H1 (cell line): ENCODE measurements around the gene GUCY1A1.

Experiments
- CBX8 ChIP-seq: fragments of 300-800, 300-1000 bp; sonication (generic); IDR thresholded peaks from 2 replicates; pipeline ENCODE4 v1.7.1; 2016; ENCODE audit warnings: low read depth, low read length, borderline replicate concordance
- CEBPB ChIP-seq: IDR thresholded peaks from 2 replicates; pipeline ENCODE4 v1.6.1; 2012; ENCODE audit warnings: low read depth, low read length
- CHD2 ChIP-seq: IDR thresholded peaks from 2 replicates; pipeline ENCODE4 v1.6.1; 2012; ENCODE audit warnings: low read length, improper control_type of control experiment
- EGR1 ChIP-seq: IDR thresholded peaks from 2 replicates; pipeline ENCODE4 v1.6.1; 2011; ENCODE audit warnings: low read depth, low read length, borderline replicate concordance
- SIN3A ChIP-seq, 2 experiments: IDR thresholded peaks in 1 of 2; conservative IDR thresholded peaks in 1 of 2; 2 replicates each; pipeline ENCODE4 v1.6.1; 2011 to 2012; ENCODE audit warnings: low read length in 2 of 2, improper control_type of control experiment in 1 of 2, low read depth in 1 of 2, mild to moderate bottlenecking in 1 of 2
- SUZ12 ChIP-seq: fragments of 200-600 bp; sonication (generic); IDR thresholded peaks from 2 replicates; pipeline ENCODE4 v1.6.1; 2012; ENCODE audit warnings: mild to moderate bottlenecking, inconsistent platforms, low read length, moderate library complexity, mixed read lengths
- TF ChIP-seq, protein P1 (sequence below), 3 experiments: IDR thresholded peaks; 1 replicate in 2 of 3; 2 replicates in 1 of 3; pipeline versions ENCODE4 v1.5.1 to v1.6.1; 2011; ENCODE audit warnings: low read length in 3 of 3, mild to moderate bottlenecking in 3 of 3, inconsistent platforms in 2 of 3, low read depth in 1 of 3, moderate library complexity in 1 of 3; ENCODE audit not compliant: insufficient read depth in 1 of 3; ENCODE audit errors: control extremely low read depth in 1 of 3
- TF ChIP-seq, protein P2 (sequence below): fragments of 300-600 bp; sonication (generic); IDR thresholded peaks from 2 replicates; pipeline ENCODE4 v1.7.1; 2012; ENCODE audit warnings: low read length, moderate library complexity, mild to moderate bottlenecking, inconsistent platforms; ENCODE audit not compliant: insufficient replicate concordance

DNA sequence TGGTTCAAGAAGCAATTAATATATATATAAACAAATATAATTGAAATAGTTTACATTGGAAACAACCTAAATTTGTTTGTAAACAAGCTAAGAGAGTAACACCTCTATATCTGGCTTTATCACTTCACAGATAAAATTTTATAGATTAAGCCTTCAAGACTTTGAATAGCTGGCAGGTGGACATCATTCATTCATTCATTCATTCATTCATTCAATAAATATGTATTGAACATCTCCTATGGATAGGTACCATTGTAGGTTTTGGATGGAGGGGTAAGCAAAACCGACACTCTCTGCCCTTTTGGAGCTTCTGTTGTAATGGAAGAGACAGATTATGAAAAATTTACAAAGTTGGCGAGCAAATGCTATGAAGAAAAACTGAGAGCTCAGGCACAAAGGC is 35.2 kb downstream of the GUCY1A1 start:
- TF ChIP-seq, protein P1, sequence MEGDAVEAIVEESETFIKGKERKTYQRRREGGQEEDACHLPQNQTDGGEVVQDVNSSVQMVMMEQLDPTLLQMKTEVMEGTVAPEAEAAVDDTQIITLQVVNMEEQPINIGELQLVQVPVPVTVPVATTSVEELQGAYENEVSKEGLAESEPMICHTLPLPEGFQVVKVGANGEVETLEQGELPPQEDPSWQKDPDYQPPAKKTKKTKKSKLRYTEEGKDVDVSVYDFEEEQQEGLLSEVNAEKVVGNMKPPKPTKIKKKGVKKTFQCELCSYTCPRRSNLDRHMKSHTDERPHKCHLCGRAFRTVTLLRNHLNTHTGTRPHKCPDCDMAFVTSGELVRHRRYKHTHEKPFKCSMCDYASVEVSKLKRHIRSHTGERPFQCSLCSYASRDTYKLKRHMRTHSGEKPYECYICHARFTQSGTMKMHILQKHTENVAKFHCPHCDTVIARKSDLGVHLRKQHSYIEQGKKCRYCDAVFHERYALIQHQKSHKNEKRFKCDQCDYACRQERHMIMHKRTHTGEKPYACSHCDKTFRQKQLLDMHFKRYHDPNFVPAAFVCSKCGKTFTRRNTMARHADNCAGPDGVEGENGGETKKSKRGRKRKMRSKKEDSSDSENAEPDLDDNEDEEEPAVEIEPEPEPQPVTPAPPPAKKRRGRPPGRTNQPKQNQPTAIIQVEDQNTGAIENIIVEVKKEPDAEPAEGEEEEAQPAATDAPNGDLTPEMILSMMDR (IDR thresholded peaks at IDR 0.05; ENCODE audit: control extremely low read depth in 1 of 3, insufficient read depth in 1 of 3, low read depth in 1 of 3, low read length in 3 of 3): no peak
- no peak for TF ChIP-seq CEBPB
- no peak for TF ChIP-seq SUZ12
- no peak for TF ChIP-seq EGR1
- no peak for TF ChIP-seq SIN3A (conservative IDR thresholded peaks at IDR 0.05 in 1 of 2, IDR thresholded peaks at IDR 0.05 in 1 of 2; ENCODE audit: low read depth in 1 of 2, low read length in 2 of 2)
- TF ChIP-seq, protein P2, sequence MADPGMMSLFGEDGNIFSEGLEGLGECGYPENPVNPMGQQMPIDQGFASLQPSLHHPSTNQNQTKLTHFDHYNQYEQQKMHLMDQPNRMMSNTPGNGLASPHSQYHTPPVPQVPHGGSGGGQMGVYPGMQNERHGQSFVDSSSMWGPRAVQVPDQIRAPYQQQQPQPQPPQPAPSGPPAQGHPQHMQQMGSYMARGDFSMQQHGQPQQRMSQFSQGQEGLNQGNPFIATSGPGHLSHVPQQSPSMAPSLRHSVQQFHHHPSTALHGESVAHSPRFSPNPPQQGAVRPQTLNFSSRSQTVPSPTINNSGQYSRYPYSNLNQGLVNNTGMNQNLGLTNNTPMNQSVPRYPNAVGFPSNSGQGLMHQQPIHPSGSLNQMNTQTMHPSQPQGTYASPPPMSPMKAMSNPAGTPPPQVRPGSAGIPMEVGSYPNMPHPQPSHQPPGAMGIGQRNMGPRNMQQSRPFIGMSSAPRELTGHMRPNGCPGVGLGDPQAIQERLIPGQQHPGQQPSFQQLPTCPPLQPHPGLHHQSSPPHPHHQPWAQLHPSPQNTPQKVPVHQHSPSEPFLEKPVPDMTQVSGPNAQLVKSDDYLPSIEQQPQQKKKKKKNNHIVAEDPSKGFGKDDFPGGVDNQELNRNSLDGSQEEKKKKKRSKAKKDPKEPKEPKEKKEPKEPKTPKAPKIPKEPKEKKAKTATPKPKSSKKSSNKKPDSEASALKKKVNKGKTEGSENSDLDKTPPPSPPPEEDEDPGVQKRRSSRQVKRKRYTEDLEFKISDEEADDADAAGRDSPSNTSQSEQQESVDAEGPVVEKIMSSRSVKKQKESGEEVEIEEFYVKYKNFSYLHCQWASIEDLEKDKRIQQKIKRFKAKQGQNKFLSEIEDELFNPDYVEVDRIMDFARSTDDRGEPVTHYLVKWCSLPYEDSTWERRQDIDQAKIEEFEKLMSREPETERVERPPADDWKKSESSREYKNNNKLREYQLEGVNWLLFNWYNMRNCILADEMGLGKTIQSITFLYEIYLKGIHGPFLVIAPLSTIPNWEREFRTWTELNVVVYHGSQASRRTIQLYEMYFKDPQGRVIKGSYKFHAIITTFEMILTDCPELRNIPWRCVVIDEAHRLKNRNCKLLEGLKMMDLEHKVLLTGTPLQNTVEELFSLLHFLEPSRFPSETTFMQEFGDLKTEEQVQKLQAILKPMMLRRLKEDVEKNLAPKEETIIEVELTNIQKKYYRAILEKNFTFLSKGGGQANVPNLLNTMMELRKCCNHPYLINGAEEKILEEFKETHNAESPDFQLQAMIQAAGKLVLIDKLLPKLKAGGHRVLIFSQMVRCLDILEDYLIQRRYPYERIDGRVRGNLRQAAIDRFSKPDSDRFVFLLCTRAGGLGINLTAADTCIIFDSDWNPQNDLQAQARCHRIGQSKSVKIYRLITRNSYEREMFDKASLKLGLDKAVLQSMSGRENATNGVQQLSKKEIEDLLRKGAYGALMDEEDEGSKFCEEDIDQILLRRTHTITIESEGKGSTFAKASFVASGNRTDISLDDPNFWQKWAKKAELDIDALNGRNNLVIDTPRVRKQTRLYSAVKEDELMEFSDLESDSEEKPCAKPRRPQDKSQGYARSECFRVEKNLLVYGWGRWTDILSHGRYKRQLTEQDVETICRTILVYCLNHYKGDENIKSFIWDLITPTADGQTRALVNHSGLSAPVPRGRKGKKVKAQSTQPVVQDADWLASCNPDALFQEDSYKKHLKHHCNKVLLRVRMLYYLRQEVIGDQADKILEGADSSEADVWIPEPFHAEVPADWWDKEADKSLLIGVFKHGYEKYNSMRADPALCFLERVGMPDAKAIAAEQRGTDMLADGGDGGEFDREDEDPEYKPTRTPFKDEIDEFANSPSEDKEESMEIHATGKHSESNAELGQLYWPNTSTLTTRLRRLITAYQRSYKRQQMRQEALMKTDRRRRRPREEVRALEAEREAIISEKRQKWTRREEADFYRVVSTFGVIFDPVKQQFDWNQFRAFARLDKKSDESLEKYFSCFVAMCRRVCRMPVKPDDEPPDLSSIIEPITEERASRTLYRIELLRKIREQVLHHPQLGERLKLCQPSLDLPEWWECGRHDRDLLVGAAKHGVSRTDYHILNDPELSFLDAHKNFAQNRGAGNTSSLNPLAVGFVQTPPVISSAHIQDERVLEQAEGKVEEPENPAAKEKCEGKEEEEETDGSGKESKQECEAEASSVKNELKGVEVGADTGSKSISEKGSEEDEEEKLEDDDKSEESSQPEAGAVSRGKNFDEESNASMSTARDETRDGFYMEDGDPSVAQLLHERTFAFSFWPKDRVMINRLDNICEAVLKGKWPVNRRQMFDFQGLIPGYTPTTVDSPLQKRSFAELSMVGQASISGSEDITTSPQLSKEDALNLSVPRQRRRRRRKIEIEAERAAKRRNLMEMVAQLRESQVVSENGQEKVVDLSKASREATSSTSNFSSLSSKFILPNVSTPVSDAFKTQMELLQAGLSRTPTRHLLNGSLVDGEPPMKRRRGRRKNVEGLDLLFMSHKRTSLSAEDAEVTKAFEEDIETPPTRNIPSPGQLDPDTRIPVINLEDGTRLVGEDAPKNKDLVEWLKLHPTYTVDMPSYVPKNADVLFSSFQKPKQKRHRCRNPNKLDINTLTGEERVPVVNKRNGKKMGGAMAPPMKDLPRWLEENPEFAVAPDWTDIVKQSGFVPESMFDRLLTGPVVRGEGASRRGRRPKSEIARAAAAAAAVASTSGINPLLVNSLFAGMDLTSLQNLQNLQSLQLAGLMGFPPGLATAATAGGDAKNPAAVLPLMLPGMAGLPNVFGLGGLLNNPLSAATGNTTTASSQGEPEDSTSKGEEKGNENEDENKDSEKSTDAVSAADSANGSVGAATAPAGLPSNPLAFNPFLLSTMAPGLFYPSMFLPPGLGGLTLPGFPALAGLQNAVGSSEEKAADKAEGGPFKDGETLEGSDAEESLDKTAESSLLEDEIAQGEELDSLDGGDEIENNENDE: no peak
- no peak for TF ChIP-seq CHD2
- no peak for TF ChIP-seq CBX8
